Fibroblast of lung (primary cell): Measurements from ENCODE around the gene SLC16A5. TPM values are rescaled to one million over a fixed set of nuclear protein-coding genes. Genes with fewer than 3 reads are reported as not detected.

Experiments
- DNase-seq, 2 donors: peaks; one replicate each; pipeline versions ENCODE4 v3.0.0 to v3.0.0-alpha.2; 2010; ENCODE audit warnings: low read depth in 2 of 2
- H2AFZ ChIP-seq: 2 replicates; pipeline ENCODE4 v1.5.1; 2012; ENCODE audit warnings: low read length, control low read depth, inconsistent platforms
- H3K27ac ChIP-seq: 2 replicates; pipeline ENCODE4 v1.5.1; 2011; ENCODE audit warnings: low read length, control low read depth; ENCODE audit not compliant: insufficient read depth
- H3K27me3 ChIP-seq: 2 replicates; pipeline ENCODE4 v1.5.1; 2011; ENCODE audit warnings: mild to moderate bottlenecking, low read length; ENCODE audit not compliant: control insufficient read depth, insufficient read depth
- H3K36me3 ChIP-seq: 2 replicates; pipeline ENCODE4 v1.5.1; 2011; ENCODE audit warnings: low read length; ENCODE audit not compliant: control insufficient read depth, insufficient read depth
- H3K4me1 ChIP-seq: 2 replicates; pipeline ENCODE4 v1.5.1; 2011; ENCODE audit warnings: low read length; ENCODE audit not compliant: control insufficient read depth, insufficient read depth; ENCODE audit errors: extremely low read depth
- H3K4me2 ChIP-seq: 2 replicates; pipeline ENCODE4 v1.5.1; 2011; ENCODE audit warnings: low read length, control low read depth; ENCODE audit not compliant: insufficient read depth; ENCODE audit errors: extremely low read depth
- H3K4me3 ChIP-seq, 4 experiments: fragments of 200-600 bp in 1 of 4; sonication (generic) in 1 of 4; replicated peaks in 1 of 4; 2 replicates each; pipeline ENCODE4 v1.5.1; 2011 to 2016; ENCODE audit warnings: low read length in 4 of 4, low read depth in 3 of 4, mild to moderate bottlenecking in 3 of 4, control low read depth in 2 of 4, inconsistent platforms in 1 of 4, mixed read lengths in 1 of 4; ENCODE audit not compliant: insufficient read depth in 1 of 4; ENCODE audit errors: control extremely low read depth in 1 of 4
- H3K79me2 ChIP-seq: 2 replicates; pipeline ENCODE4 v1.5.1; 2012; ENCODE audit warnings: mild to moderate bottlenecking, low read length, inconsistent platforms; ENCODE audit not compliant: control insufficient read depth, insufficient read depth
- H3K9ac ChIP-seq: 2 replicates; pipeline ENCODE4 v1.5.1; 2011; ENCODE audit warnings: mild to moderate bottlenecking, low read length, control low read depth; ENCODE audit not compliant: insufficient read depth
- H3K9me3 ChIP-seq: 2 replicates; pipeline ENCODE4 v1.5.1; 2012; ENCODE audit warnings: low read depth, low read length; ENCODE audit not compliant: control insufficient read depth, insufficient read depth
- H4K20me1 ChIP-seq: 2 replicates; pipeline ENCODE4 v1.5.1; 2011; ENCODE audit warnings: low read length; ENCODE audit not compliant: control insufficient read depth, insufficient read depth; ENCODE audit errors: extremely low read depth
- EZH2 ChIP-seq: IDR thresholded peaks from 2 replicates; pipeline ENCODE4 v1.5.1; 2012; ENCODE audit warnings: low read length, control low read depth, mild to moderate bottlenecking; ENCODE audit errors: missing control alignments
- polyA plus RNA-seq, 2 donors: library from polyadenylated mRNA; depleted of rRNA in 1 of 2; stranded (reverse) in 1 of 2; unstranded in 1 of 2; fragments of >200 nt; gene quantifications; 2 replicates each; pipeline ENCODE4 v1.2.1, GENCODE V29; 2011 to 2012; ENCODE audit warnings: missing spikeins in 1 of 2
- total RNA-seq: library from RNA; depleted of rRNA; stranded (reverse); fragments of >200 nt; gene quantifications from 2 replicates; pipeline ENCODE4 v1.2.1, GENCODE V29; 2014
- TF ChIP-seq, protein P1 (sequence below), 2 donors: IDR thresholded peaks in 1 of 2; conservative IDR thresholded peaks in 1 of 2; 1 replicate in 1 of 2; 2 replicates in 1 of 2; pipeline ENCODE4 v1.5.1; 2011 to 2012; ENCODE audit warnings: low read length in 2 of 2, control low read depth in 1 of 2, inconsistent platforms in 1 of 2, low read depth in 1 of 2, mild to moderate bottlenecking in 1 of 2

The SLC16A5 gene
- total and polyA plus RNA-seq, 2 donors (not counting 1 experiment from before 2014, with no cell fraction given): 1.5 to 8.4 TPM

DNA sequence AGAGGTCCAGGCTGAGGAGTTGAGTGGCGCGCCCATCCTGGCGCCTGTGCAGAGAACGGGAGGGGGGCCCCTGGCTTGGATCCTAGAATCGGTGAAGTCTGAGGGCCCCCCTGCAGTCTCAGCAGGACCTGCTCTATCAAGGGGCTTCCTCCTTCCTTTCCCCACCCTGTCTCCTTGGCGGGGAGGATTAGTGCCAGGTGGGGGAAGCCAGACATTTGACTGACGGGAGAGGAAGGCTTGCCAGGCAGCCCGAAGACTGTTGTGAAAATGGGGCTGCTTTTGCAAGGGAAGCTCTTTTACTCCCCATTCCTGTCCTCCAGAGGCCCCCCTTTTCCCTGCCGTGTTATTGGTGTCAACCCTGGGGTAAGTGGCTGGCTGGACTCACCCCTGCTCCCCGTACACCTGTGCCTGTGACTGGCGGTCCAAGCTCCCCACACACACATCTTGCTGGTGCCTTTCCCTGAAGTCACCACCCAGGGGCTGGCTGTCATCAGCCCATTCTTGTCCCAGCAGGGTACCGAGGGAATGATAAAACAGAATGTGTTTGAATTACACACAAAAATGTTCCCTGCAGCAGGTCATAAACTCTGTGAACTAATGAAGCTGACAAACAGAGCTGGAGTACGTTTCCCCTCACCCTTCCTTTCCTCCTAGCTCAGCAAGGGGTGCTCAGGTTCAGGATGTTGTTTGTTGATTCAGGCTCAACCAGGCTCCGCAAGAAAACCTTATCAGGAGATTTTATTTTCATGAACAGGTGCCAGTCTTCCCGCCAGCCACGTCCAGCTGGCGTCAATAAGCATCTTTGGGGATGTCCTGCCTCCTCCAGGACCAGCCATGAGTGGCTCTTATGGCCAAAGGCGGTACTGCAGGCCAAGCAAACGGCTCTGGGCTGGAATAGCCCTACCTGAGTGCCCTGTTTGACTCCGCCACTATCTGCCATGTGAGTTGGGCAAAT is 17.6 kb downstream of the SLC16A5 start:
- H3K27ac ChIP-seq: no peak overlapping the region
- TF ChIP-seq EZH2: no peak
- TF ChIP-seq, protein P1, sequence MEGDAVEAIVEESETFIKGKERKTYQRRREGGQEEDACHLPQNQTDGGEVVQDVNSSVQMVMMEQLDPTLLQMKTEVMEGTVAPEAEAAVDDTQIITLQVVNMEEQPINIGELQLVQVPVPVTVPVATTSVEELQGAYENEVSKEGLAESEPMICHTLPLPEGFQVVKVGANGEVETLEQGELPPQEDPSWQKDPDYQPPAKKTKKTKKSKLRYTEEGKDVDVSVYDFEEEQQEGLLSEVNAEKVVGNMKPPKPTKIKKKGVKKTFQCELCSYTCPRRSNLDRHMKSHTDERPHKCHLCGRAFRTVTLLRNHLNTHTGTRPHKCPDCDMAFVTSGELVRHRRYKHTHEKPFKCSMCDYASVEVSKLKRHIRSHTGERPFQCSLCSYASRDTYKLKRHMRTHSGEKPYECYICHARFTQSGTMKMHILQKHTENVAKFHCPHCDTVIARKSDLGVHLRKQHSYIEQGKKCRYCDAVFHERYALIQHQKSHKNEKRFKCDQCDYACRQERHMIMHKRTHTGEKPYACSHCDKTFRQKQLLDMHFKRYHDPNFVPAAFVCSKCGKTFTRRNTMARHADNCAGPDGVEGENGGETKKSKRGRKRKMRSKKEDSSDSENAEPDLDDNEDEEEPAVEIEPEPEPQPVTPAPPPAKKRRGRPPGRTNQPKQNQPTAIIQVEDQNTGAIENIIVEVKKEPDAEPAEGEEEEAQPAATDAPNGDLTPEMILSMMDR (conservative IDR thresholded peaks at IDR 0.05 in 1 of 2, IDR thresholded peaks at IDR 0.05 in 1 of 2; ENCODE audit: low read depth in 1 of 2, low read length in 2 of 2): peak; percentile 66 to 84
- no peaks in the 10 kb centered on the region for H3K9me3 ChIP-seq
- no peak overlapping the region for H3K9ac ChIP-seq
- peak in 1 of 2 donors; percentile 31 for DNase-seq
- no peaks in the 10 kb centered on the region for H3K27me3 ChIP-seq
- no peaks in the 10 kb centered on the region for H3K36me3 ChIP-seq
- H3K4me2 ChIP-seq: no peak overlapping the region
- no peak overlapping the region for H2AFZ ChIP-seq
- peaks cover 2% of the 10 kb centered on the region for H3K4me1 ChIP-seq
- no peaks in the 10 kb centered on the region for H4K20me1 ChIP-seq
- no peak overlapping the region for H3K4me3 ChIP-seq
- H3K79me2 ChIP-seq: peaks cover 1% of the 10 kb centered on the region

DNA sequence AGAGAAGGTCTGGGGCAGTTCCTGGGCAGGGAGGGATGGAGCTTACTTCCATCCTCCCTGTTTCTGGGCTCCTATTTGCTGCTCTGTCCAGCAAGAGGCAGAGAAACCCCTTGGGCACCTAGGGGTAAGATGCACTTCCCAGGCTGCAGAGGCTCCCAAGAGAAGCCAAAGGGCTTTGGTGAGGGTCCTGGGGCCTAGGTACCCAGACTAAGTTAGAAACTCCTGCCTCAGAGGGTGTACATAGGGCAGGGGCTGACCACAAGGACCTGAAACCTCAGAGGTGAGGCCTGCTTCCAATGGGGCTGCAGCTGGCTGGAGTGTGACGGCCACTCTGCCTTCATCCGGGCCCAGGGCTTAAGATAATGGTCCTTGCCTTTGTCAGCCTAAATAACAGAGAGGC is 20.4 kb downstream of the SLC16A5 start:
- H2AFZ ChIP-seq: no peak overlapping the region
- H3K9me3 ChIP-seq: no peaks in the 10 kb centered on the region
- peaks cover 5% of the 10 kb centered on the region for H3K4me1 ChIP-seq
- no peak overlapping the region for H3K9ac ChIP-seq
- no peaks in the 10 kb centered on the region for H3K36me3 ChIP-seq
- no peak overlapping the region for H3K27ac ChIP-seq
- peaks cover 3% of the 10 kb centered on the region for H3K79me2 ChIP-seq
- H3K4me3 ChIP-seq: no peak overlapping the region
- H3K27me3 ChIP-seq: no peaks in the 10 kb centered on the region
- H4K20me1 ChIP-seq: no peaks in the 10 kb centered on the region
- TF ChIP-seq EZH2: no peak
- TF ChIP-seq, protein P1 (conservative IDR thresholded peaks at IDR 0.05 in 1 of 2, IDR thresholded peaks at IDR 0.05 in 1 of 2; ENCODE audit: low read depth in 1 of 2, low read length in 2 of 2): no peak
- H3K4me2 ChIP-seq: no peak overlapping the region
- no peak for DNase-seq

DNA sequence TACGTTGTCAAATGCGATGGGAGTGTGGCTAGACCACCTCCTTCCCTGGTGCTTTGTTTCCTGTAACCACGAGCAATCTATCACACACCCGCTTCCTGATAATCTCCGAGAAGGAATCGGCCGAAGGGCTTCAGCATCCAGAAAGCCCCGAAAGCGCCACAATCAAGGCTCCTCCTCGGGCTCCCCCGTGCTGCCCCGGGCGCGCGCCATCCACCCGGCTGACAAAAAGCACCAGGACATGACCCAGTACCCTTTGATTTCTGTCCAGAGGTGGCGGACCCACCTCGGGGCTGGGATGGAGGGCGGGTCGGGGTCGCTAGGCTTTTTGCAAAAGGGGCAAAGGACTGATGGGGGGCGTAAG is 21.3 kb downstream of the SLC16A5 start:
- Histone ChIP-seq H3K9me3 (no peaks in the 10 kb centered on the region), H3K27ac (no peak overlapping the region), H3K36me3 (no peaks in the 10 kb centered on the region), H3K9ac (no peak overlapping the region), H3K4me1 (peaks cover 8% of the 10 kb centered on the region), H2AFZ (peak overlapping the region; percentile 42), H3K27me3 (no peaks in the 10 kb centered on the region), H4K20me1 (no peaks in the 10 kb centered on the region), H3K4me2 (peak overlapping the region; percentile 90), H3K4me3 (peak overlapping the region in 3 of 4 experiments; percentile 64 to 83 (median 80)), H3K79me2 (peaks cover 3% of the 10 kb centered on the region)
- no peak for DNase-seq
- TF ChIP-seq EZH2: no peak
- TF ChIP-seq, protein P1 (conservative IDR thresholded peaks at IDR 0.05 in 1 of 2, IDR thresholded peaks at IDR 0.05 in 1 of 2; ENCODE audit: low read depth in 1 of 2, low read length in 2 of 2): no peak
